Fibroblast of lung (primary cell): ENCODE measurements around the gene PDSS2. TPM values are rescaled to one million over a fixed set of nuclear protein-coding genes. Genes with fewer than 3 reads are reported as not detected.

ENCODE experiments used
- DNase-seq, 2 donors: peaks; one replicate each; pipeline versions ENCODE4 v3.0.0 to v3.0.0-alpha.2; 2010; ENCODE audit warnings: low read depth in 2 of 2
- H2AFZ ChIP-seq: 2 replicates; pipeline ENCODE4 v1.5.1; 2012; ENCODE audit warnings: low read length, control low read depth, inconsistent platforms
- H3K27ac ChIP-seq: 2 replicates; pipeline ENCODE4 v1.5.1; 2011; ENCODE audit warnings: low read length, control low read depth; ENCODE audit not compliant: insufficient read depth
- H3K27me3 ChIP-seq: 2 replicates; pipeline ENCODE4 v1.5.1; 2011; ENCODE audit warnings: mild to moderate bottlenecking, low read length; ENCODE audit not compliant: control insufficient read depth, insufficient read depth
- H3K36me3 ChIP-seq: 2 replicates; pipeline ENCODE4 v1.5.1; 2011; ENCODE audit warnings: low read length; ENCODE audit not compliant: control insufficient read depth, insufficient read depth
- H3K4me1 ChIP-seq: 2 replicates; pipeline ENCODE4 v1.5.1; 2011; ENCODE audit warnings: low read length; ENCODE audit not compliant: control insufficient read depth, insufficient read depth; ENCODE audit errors: extremely low read depth
- H3K4me2 ChIP-seq: 2 replicates; pipeline ENCODE4 v1.5.1; 2011; ENCODE audit warnings: low read length, control low read depth; ENCODE audit not compliant: insufficient read depth; ENCODE audit errors: extremely low read depth
- H3K4me3 ChIP-seq, 4 experiments: fragments of 200-600 bp in 1 of 4; sonication (generic) in 1 of 4; replicated peaks in 1 of 4; 2 replicates each; pipeline ENCODE4 v1.5.1; 2011 to 2016; ENCODE audit warnings: low read length in 4 of 4, low read depth in 3 of 4, mild to moderate bottlenecking in 3 of 4, control low read depth in 2 of 4, inconsistent platforms in 1 of 4, mixed read lengths in 1 of 4; ENCODE audit not compliant: insufficient read depth in 1 of 4; ENCODE audit errors: control extremely low read depth in 1 of 4
- H3K79me2 ChIP-seq: 2 replicates; pipeline ENCODE4 v1.5.1; 2012; ENCODE audit warnings: mild to moderate bottlenecking, low read length, inconsistent platforms; ENCODE audit not compliant: control insufficient read depth, insufficient read depth
- H3K9ac ChIP-seq: 2 replicates; pipeline ENCODE4 v1.5.1; 2011; ENCODE audit warnings: mild to moderate bottlenecking, low read length, control low read depth; ENCODE audit not compliant: insufficient read depth
- H3K9me3 ChIP-seq: 2 replicates; pipeline ENCODE4 v1.5.1; 2012; ENCODE audit warnings: low read depth, low read length; ENCODE audit not compliant: control insufficient read depth, insufficient read depth
- H4K20me1 ChIP-seq: 2 replicates; pipeline ENCODE4 v1.5.1; 2011; ENCODE audit warnings: low read length; ENCODE audit not compliant: control insufficient read depth, insufficient read depth; ENCODE audit errors: extremely low read depth
- CTCF ChIP-seq, 2 donors: IDR thresholded peaks in 1 of 2; conservative IDR thresholded peaks in 1 of 2; 1 replicate in 1 of 2; 2 replicates in 1 of 2; pipeline ENCODE4 v1.5.1; 2011 to 2012; ENCODE audit warnings: low read length in 2 of 2, control low read depth in 1 of 2, inconsistent platforms in 1 of 2, low read depth in 1 of 2, mild to moderate bottlenecking in 1 of 2
- EZH2 ChIP-seq: IDR thresholded peaks from 2 replicates; pipeline ENCODE4 v1.5.1; 2012; ENCODE audit warnings: low read length, control low read depth, mild to moderate bottlenecking; ENCODE audit errors: missing control alignments
- polyA plus RNA-seq, 2 donors: library from polyadenylated mRNA; depleted of rRNA in 1 of 2; stranded (reverse) in 1 of 2; unstranded in 1 of 2; fragments of >200 nt; gene quantifications; 2 replicates each; pipeline ENCODE4 v1.2.1, GENCODE V29; 2011 to 2012; ENCODE audit warnings: missing spikeins in 1 of 2
- total RNA-seq: library from RNA; depleted of rRNA; stranded (reverse); fragments of >200 nt; gene quantifications from 2 replicates; pipeline ENCODE4 v1.2.1, GENCODE V29; 2014

The PDSS2 gene
- total and polyA plus RNA-seq, 2 donors (not counting 1 experiment from before 2014, with no cell fraction given) = 12.1 to 13.8 TPM

GRCh38 chr6:107361753-107362604, 97.4 kb downstream of the PDSS2 start:
- no peaks in the 10 kb centered on the region for H3K36me3 ChIP-seq
- no peaks in the 10 kb centered on the region for H3K79me2 ChIP-seq
- no peak for TF ChIP-seq CTCF (conservative IDR thresholded peaks at IDR 0.05 in 1 of 2, IDR thresholded peaks at IDR 0.05 in 1 of 2; ENCODE audit: low read depth in 1 of 2, low read length in 2 of 2)
- no peak for TF ChIP-seq EZH2
- no peaks in the 10 kb centered on the region for H3K9me3 ChIP-seq
- no peak overlapping the region for H2AFZ ChIP-seq
- H3K27me3 ChIP-seq = no peaks in the 10 kb centered on the region
- peak overlapping the region; percentile 54 for H3K4me2 ChIP-seq
- no peak overlapping the region for H3K27ac ChIP-seq
- H3K4me3 ChIP-seq = no peak overlapping the region
- peaks cover 5% of the 10 kb centered on the region for H3K4me1 ChIP-seq
- no peak overlapping the region for H3K9ac ChIP-seq
- no peaks in the 10 kb centered on the region for H4K20me1 ChIP-seq
- peak; percentile 50 to 90 for DNase-seq

GRCh38 chr6:107360476-107360875, 98.9 kb downstream of the PDSS2 start:
- Histone ChIP-seq H3K4me2 (no peak overlapping the region), H3K27me3 (no peaks in the 10 kb centered on the region), H3K36me3 (no peaks in the 10 kb centered on the region), H3K27ac (no peak overlapping the region), H3K9ac (no peak overlapping the region), H3K79me2 (no peaks in the 10 kb centered on the region), H3K4me3 (no peak overlapping the region), H2AFZ (no peak overlapping the region), H4K20me1 (no peaks in the 10 kb centered on the region), H3K4me1 (peaks cover 5% of the 10 kb centered on the region), H3K9me3 (no peaks in the 10 kb centered on the region)
- DNase-seq = peak in 1 of 2 donors; percentile 48
- TF ChIP-seq CTCF (conservative IDR thresholded peaks at IDR 0.05 in 1 of 2, IDR thresholded peaks at IDR 0.05 in 1 of 2; ENCODE audit: low read depth in 1 of 2, low read length in 2 of 2) (no peak), EZH2 (no peak)

- Histone ChIP-seq H3K4me2 (no peak overlapping the region), H3K36me3 (no peaks in the 10 kb centered on the region), H3K4me3 (no peak overlapping the region), H3K79me2 (no peaks in the 10 kb centered on the region), H3K9me3 (no peaks in the 10 kb centered on the region), H3K27me3 (no peaks in the 10 kb centered on the region), H3K9ac (no peak overlapping the region), H3K27ac (no peak overlapping the region), H4K20me1 (no peaks in the 10 kb centered on the region), H2AFZ (no peak overlapping the region), H3K4me1 (peaks cover 8% of the 10 kb centered on the region)
- TF ChIP-seq CTCF (conservative IDR thresholded peaks at IDR 0.05 in 1 of 2, IDR thresholded peaks at IDR 0.05 in 1 of 2; ENCODE audit: low read depth in 1 of 2, low read length in 2 of 2) (no peak), EZH2 (no peak)
- no peak for DNase-seq
These were observed 101.5 kb downstream of the PDSS2 start for GRCh38 chr6:107357842-107358241.
